ENCODE results near the gene RGS4.

Gene RGS4

GRCh38 chr1:163106364-163106987 is 37.3 kb downstream of the RGS4 start:
- DNase-seq = no peak

GRCh38 chr1:163107655-163108054 is 38.5 kb downstream of the RGS4 start:
- no peak for DNase-seq

- peak; percentile 81 for DNase-seq
These were observed 46.7 kb downstream of the RGS4 start for GRCh38 chr1:163115887-163116286.

GRCh38 chr1:163119707-163120106 is 50.5 kb downstream of the RGS4 start:
- DNase-seq = no peak

- no peak for DNase-seq
These were observed 51.2 kb downstream of the RGS4 start for GRCh38 chr1:163120372-163120771.

- DNase-seq = no peak
These were observed 55.7 kb downstream of the RGS4 start for GRCh38 chr1:163124812-163125211.

Data from NCI-H82 (cell line).